Measurements from ENCODE around the gene F2RL3.
A peak's percentile ranks its signal among the peaks of the same experiment; 100 is the strongest.
"Not testable (repeated sequence)": the region's sequence is repeated elsewhere in the genome, so short reads cannot be mapped to it uniquely, and the experiment has no call there.

F2RL3 gene

DNA sequence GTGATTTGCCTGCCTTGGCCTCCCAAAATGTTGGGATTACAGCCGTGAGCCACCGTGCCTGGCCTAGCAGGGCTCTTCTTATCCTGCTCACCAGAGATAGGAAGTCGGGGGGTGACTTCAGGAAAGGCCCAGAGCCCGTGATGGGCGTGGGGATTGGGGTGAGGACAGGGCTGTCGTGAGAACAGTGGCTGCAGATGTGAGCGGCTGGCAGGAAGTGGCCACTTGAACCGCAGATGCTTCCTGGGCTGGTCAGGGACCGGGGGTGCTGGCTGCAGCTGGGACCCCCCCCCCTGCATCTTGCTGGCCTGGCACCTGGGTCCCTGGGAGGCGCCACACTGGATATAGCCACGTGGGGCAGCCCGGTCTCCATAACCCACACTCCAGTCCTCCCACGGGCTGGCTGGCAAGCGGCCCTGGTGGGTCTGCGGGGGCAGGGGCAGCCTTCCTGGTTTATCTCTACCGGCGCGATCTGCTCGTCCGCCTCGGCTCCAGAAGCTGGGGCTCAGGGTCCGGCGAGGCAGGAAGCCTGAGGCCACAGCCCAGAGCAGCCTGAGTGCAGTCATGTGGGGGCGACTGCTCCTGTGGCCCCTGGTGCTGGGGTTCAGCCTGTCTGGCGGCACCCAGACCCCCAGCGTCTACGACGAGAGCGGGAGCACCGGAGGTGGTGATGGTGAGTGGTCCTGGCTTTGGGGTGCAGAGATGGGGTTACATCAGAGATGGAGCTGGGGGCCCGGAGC, at the start of gene F2RL3:
TSS of gene F2RL3 (plus strand) at position 371 of the 737 bp plus-strand sequence. CDS start at position 562, 191 bp downstream.
- DNase-seq (ENCODE audit: low spot score), result no peak

DNA sequence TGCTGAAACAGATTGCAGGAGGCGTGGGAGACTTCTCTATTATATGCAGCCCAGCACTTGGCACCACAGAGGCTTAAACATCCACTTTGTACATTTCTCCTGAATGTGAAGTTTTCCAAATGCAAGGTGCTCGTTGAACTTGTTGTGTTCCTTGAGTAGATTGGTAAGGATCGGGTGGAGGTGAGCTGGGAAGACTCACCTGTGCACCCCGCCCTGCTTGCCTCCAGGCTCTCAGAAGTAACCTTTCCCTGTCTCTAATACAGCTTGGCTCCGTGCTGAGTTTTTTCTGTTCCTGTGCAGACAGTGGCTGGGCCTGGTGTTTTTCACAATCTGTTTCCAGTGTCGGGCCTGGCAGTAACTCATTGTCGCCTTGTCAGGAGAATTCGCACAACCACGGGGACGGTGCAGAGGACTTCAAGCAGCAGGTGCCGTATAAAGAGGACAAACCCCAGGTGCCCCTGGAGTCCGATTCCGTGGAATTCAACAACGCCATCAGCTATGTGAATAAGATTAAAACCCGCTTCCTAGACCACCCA, 47.3 kb upstream of the F2RL3 start:
- no peak for DNase-seq (ENCODE audit: low spot score)

DNA sequence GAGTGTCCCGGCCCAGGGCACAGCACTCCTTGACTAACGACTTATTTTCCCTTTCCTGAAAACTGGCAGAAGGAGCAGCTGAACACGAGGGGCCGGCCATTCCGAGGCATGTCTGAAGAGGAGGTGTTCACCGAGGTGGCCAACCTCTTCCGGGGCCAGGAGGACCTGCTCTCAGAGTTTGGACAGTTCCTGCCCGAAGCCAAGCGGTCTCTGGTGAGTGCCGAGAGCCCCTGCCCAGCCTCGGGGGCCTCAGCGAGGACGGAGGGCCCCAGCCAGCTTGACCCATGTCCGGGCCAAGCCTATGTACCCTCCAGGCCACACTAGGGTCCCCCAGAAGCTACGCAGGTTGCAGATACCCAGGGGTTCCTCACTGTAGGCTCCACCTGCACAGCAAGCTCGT, 41.9 kb upstream of the F2RL3 start:
- no peak for DNase-seq (ENCODE audit: low spot score)

DNA sequence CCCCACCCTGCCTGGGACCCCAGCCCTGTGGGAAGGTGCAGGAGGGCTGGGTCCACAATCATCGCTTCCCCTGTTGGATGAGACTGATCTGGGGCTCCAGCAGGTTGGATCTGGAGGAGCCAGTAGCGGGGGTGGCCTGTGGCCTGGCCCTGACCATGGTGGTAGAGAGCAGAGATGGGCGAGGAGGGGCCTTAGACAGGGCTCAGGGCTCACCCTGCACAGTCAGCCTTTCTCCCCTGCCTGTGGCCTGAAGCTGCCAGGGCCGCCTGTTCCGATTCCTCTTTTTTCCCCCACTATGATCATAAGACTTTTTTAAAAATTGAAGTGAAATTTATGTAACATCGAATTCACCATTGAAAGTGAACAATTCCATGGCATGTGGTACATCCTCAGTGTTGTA, 41.4 kb upstream of the F2RL3 start:
- DNase-seq (ENCODE audit: low spot score), result no peak

DNA sequence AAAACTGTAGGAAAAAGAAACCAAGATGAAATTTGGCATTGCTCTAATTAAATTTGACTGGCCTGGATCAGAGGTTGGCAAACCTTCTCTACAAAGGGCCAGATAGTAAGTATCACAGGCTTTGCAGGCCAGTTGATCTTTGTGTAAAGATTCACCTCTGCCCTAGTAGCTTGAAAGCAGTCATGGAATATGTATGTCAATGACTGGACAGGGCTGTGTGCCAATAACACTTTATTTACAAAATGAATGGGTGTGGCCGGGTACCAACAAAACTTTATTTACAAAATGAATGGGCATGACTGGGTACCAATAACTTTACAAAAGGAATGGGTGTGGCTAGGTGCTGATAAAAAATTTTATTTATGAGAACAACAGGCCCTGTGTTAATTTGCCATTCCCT, 39.6 kb upstream of the F2RL3 start:
- DNase-seq (ENCODE audit: low spot score), result peak; percentile 27

DNA sequence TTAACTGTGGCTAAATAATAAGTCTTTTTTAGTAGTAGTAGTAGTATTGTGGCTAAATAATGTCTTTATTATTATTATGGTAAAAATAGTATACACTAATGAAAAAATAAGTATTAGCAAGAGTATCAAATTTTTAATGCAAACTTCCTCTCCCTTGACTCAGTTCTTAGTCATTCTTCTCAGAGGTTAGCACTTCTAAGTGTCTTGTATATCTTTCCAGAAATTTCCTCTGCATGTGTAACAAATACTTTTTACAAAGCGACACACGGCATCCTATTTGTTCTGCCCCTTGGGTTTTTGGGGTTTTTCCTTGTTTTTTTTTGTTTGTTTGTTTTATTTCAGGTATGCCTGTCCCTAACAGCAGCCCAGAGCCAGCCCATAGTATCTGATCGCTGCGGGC, 38.7 kb upstream of the F2RL3 start:
- peak; percentile 20 for DNase-seq (ENCODE audit: low spot score)

DNA sequence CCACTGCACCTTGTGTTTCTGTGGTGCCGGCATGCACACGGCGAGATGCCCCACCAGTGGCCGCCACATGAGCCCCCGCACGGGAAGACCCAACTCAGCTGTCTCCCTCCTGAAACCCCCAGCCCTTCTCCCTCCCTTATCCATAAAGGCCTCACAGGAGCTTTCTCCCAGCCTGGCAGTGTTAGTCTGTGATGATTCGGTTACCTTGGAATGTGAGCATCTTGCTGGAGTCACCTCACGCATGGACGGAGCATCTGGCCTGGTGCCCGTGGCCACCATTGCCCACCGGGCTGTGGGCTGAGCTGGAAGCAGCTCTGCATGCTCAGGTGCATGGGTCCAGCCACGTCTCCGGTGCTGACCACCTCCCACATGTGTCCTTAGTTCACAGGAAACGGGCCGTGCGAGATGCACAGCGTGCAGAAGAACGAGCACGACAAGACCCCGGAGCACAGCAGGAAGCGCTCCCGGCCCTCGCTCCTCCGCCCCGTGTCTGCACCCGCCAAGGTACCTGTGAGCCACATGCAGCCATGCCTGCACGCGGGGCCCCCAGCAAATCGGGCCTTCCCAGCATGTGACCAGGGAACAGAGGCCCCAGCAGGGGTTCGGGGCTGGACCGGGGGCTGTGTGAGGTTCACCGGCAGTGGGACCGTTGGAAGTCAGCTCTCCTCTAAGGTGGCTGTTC, 37.6 kb upstream of the F2RL3 start:
- peak; percentile 80 for DNase-seq (ENCODE audit: low spot score)

DNA sequence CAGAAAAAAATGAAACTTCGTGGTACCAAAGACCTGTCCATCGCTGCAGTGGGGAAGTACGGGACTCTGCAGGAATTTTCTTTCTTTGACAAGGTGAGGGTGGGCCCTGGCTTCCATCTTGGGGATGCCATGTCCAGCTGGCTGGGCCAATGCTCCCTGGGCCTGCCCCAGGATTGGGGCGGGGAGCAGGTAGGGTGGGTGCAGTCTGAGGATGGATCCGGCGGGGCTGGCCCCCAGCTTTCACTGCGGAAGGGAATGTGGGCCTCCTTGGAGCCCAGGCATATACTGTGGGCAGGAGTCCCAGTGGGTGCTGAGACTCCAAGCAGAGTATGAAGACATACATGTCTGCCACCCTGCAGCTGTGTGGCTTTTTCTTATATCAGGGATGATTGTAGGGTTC, 35.7 kb upstream of the F2RL3 start:
- DNase-seq (ENCODE audit: low spot score), result no peak

DNA sequence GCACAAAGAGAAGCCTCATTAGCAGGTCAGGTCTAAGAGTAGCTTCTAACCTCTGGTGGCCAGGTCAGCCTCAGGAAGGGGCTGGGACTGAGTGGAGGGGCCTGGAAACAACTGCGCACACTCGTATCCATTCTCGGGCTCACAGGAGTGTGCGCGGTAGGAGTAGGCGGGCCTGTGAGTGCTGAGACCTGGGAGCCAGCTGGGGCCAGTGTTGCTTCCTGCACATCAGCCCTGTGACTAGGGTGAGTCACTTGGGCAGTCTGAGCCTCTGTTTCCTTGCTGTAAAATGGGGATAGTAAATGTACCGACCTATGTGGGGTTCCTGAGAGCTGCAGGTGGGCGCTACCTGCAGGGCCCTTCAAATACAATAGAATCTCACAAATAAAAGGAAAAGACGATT, 32.7 kb upstream of the F2RL3 start:
- DNase-seq (ENCODE audit: low spot score), result no peak

DNA sequence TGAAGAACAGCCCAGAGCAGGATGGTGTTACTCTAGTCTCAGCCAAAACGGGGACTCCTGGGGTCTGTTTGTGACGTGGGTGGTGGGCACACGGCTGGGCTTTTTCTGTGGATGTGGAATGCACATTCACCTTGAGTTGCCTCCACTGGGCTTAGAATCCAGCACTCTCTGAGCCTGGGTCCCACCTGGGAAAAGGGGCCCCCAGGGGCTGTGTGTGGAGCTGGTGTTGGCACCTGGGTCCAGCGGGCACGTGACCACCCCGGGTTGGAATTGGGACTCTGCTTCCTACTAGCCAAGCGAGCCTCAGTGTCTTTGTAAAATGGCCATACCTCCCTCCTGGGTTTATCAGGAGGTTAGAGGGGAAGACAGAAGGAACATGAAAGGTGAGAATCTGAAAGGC, 29.2 kb upstream of the F2RL3 start:
- no peak for DNase-seq (ENCODE audit: low spot score)

DNA sequence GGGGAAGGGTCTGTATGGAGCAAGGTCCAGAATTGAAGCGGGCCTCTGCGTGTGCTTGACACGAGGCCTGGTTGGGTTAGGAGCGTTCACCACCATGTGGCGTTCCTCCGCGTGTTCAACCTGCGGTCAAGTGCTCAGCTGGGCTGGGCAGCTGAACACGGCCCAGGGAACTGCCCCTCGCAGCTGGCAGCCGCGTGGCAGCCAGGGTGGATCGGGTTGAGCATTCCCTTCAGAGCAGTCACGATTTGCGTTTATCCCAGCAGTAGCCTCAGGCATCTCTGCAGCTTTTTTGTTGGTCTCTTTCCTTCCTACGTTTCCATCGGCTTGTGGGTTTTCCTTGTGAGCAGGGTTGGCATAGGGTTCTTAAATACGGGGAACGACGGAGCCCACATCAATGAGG, 28.7 kb upstream of the F2RL3 start:
- DNase-seq (ENCODE audit: low spot score), result no peak

DNA sequence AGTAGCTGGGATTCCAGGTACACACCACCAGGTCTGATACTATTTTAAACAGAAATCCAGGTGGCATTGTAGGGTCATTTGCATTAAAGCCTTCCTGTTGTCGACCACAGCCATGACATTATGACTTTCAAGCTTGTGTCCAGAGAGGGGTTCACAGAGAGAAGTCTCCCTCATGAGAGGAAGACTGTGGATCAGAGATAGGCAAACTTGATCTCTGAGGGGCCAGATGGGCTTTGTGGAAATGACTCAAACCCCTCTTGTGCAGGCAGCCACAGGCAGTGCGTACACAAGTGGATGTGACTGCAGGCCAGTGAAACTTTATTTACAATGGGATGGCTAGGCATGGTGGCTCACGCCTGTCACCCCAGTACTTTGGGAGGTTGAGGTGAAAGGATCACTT, 27.8 kb upstream of the F2RL3 start:
- DNase-seq (ENCODE audit: low spot score), result no peak

DNA sequence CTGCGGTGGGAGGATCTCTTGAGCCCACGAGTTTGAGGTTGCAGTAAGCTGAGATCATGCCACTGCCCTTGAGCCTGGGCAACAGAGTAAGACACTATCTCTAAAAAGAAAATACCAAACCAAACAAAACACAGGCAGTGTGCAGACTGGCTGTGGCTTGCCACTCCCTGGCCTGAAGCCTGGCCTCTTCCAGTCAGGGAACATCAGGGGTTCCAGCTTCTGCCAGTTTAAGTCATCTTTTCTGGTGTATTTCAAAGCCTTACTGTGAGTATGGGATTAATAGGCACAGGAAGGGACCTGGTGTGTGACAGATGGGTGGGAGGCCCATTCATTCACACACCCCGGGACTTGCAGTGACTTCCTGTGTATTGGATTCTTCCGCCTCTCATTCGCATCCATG, 27.0 kb upstream of the F2RL3 start:
- no peak for DNase-seq (ENCODE audit: low spot score)

DNA sequence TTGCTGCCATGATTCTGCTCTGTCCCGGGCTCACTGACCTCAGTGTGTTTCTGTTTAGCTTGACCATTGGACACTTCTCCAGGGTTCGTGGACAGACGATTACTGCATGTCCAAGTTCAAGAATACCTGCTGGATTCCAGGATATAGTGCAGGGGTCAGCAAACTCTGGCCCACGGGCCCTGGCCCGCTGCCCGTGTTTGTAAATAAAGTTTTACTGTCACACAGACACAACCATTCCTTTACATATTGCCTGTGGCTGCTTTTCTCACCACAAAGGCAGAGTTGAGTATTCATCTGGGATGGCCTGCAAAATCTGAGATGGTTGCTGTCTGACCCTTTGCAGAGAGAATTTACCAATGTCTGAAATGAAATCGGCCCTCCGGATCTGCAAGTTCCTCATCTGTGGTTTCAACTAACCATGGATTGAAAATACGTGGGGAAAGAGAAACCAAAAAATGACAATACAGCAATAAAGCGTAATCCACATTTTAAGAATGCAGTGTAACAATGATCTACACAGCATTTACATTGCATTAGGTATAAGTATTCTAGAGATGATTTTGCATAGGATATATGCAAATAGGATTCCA, 25.9 kb upstream of the F2RL3 start:
- DNase-seq (ENCODE audit: low spot score), result no peak

DNA sequence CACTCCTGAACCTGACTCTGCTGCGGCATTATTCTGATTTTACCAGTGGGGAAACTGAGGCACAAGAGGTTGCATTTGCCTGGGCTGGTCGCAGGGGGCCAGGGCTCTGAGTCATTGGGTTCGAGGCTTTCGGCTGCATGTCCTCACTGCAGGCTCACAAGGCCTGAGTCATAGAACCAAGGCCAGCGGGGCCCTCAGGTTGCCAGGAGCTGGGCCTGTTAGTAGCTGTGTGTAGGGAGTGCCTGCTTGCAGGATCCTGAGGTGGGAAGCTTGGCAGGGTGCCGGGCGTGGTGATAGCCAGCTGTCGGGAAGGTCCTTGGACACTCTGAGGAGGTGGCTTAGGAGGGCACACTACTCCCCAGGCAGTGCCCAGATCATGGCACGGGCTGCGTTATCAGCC, 21.6 kb upstream of the F2RL3 start:
- DNase-seq (ENCODE audit: low spot score), result no peak

DNA sequence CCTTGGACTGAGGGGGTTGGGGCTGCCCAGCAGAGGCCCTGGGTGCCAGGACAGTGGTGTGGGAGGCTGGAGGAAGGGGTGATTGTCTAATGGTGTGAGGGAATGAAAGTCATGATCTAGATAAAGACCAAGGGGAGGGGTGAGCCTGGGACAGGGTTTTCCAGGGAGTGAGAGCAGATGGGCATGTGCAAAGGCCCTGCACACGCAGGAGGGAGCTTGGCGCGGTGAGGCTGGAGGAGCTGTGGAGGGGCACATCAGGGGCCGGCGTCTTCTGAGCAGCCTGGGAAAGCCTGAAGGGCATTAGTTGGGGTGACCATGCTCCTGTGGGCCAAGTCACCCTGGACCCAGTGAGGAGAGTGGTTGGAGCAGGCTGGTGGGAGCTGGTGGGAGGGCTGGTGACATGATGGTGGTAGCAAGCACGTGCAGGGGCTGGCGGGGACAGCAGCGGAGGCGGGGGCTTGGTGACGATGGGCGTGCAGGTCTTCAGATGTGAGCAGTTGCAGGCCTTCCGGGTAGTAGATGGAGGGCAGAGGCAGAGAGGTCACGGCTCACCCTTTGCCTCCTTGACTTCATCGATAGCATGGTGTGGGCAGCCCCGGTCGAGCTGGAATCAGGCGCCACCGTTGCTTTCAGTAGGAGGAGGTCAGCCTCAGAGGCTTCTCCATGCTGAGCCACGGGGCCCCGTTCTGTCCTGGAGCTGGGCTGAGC, 20.2 kb upstream of the F2RL3 start:
- DNase-seq (ENCODE audit: low spot score), result no peak

DNA sequence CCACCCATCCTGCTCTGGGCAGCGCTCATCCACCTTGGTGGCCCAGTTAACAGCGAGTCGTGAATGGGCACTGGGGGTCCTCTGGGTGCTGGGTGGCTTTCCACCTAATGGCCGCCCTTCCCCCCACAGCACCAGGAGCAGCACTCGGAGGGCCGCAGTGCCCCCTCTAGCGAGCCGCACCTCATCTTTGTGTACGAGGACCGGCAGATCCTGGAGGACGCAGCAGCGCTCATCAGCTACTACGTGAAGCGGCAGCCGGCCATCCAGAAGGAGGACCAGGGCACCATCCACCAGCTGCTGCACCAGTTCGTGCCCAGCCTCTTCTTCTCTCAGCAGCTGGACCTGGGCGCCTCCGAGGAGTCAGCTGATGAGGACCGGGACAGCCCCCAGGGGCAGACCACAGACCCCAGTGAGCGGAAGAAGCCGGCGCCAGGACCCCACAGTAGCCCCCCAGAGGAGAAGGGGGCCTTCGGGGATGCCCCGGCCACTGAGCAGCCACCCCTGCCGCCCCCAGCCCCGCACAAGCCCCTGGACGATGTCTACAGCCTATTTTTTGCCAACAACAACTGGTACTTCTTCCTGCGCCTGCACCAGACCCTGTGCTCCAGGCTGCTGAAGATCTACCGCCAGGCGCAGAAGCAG, 19.3 kb upstream of the F2RL3 start:
- DNase-seq (ENCODE audit: low spot score), result no peak

DNA sequence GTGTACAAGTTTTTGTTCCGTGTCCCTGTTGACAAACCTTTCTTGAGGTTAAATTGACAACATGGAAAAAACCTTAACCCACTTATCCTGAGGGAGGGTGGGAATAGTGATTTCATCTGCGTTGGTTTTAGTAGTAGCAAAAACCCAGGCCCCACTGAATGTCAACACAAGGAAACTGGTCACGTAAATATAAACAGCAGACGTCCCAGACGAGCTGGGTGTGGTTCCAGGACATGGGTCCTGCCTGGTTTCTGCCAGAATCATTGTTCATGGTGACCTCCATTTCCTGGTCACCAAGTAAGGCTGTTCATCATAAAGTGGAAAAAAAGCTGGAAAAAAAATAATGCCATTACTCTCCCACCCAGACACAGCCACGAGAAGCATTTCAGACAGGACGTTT, 16.9 kb upstream of the F2RL3 start:
- no peak for DNase-seq (ENCODE audit: low spot score)

DNA sequence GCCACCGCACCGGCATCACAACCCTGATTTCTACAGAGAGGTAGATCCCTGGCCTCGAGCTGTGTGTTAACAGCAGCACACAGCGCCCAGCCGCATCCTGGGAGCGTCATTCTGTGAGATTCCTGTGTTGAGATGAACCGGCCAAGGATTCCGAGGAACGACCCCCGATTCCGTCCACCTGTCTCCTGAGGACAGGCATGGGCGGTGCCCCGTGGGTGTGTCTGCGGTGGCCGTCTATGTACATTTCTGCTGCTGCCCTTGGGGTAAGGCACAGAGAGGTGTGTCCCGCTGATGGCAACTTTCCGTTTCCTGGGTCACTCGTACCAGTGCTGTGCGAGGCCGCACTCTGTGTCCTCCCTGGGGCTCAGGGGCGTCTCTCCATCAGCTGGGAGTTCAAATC, 16.1 kb upstream of the F2RL3 start:
- no peak for DNase-seq (ENCODE audit: low spot score)

DNA sequence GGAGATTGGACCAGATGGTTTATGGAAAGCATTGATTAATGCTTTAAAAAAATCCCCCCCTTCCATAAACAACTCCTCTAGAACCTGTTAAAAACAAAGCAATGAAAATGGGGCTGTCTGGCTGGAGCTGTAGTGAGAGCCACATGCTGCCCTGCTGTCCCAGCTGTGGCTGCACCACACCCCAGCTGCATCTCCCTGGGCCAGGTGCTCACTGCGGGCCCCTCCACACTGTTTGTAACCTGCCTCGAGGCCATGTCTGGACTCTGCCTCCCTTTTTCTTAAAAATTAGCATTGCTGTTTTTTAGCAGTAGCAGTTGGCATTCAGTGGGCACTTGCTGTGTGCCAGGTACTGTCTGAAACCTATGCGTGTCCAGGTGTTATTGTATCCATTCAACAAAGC, 15.2 kb upstream of the F2RL3 start:
- DNase-seq (ENCODE audit: low spot score), result no peak

DNA sequence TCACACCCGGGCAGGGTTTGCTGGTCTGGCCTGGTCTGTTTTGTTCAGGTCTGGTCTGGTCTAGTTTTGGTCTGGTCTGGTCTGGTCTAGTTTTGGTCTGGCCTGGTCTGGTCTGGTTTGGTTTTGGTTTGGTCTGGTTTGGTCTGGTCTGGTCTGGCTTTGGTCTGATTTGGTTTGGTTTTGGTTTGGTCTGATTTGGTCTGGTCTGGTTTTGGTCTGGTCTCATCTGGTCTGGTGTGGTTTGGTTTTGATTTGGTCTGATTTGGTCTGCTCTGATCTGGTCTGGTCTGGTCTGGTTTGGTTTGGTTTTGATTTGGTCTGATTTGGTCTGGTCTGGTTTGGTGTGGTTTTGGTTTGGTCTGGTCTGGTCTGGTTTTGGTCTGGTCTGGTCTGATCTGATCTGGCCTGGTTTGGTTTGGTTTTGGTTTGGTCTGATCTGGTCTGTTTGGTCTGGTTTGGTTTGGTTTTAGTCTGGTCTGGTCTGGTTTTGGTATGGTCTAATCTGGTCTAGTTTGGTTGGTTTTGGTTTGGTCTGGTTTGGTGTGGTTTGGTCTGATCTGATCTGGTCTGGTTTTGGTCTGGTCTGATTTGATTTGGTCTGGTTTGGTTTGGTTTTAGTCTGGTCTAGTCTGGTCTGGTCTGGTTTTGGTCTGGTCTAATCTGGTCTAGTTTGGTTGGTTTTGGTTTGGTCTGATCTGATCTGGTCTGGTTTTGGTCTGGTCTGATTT, 14.4 kb upstream of the F2RL3 start:
- no peak for DNase-seq (ENCODE audit: low spot score)

DNA sequence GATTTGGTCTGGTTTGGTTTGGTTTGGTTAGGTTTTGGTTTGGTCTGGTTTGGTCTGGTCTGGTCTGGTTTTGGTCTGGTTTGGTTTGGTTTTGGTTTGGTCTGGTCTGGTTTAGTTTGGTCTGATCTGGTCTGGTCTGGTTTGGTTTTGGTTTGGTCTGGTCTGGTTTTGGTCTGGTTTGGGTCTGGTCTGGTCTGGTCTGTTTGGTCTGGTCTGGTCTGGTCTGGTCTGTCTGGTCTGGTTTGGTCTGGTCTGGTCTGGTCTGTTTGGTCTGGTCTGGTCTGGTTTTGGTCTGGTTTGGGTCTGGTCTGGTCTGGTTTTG, 13.9 kb upstream of the F2RL3 start:
- DNase-seq (ENCODE audit: low spot score), result not testable (repeated sequence)

All from kidney tubule cell (primary cell).